B cell (primary cell): Measurements from ENCODE around the gene CD74. TPM values are rescaled to one million over a fixed set of nuclear protein-coding genes. Genes with fewer than 3 reads are reported as not detected.

Experiments used
- ATAC-seq: fragments of 200-7000 bp; cut with Tn5 transposase; one replicate; pipeline ENCODE4 v1.10.0; 2021; ENCODE audit warnings: low read depth, mild to moderate bottlenecking, moderate number of reproducible peaks, moderate library complexity
- CTCF ChIA-PET: fragments of 350-600 bp; sonication (Branson Sonifier 250); formaldehyde crosslinking; loops from one replicate; lab custom pipeline; 2021; ENCODE audit warnings: antibody characterized with exemption, inconsistent platforms; lab: Charles Lee
- POLR2A ChIA-PET: fragments of 350-600 bp; sonication (Branson Sonifier 250); formaldehyde crosslinking; loops from one replicate; lab custom pipeline; 2021; ENCODE audit warnings: antibody characterized with exemption; lab: Charles Lee
- DNase-seq: peaks from one replicate; pipeline ENCODE4 v3.0.0; 2013
- H2AFZ ChIP-seq: 2 replicates; pipeline ENCODE4 v1.6.1; 2012; ENCODE audit warnings: mild to moderate bottlenecking, low read depth, low read length; ENCODE audit not compliant: insufficient read depth, poor library complexity, severe bottlenecking
- H3K27ac ChIP-seq, 2 donors: 1 replicate in 1 of 2; 2 replicates in 1 of 2; pipeline ENCODE4 v1.5.1; 2012 to 2013; ENCODE audit warnings: low read length in 2 of 2, mild to moderate bottlenecking in 2 of 2, moderate library complexity in 1 of 2
- H3K27me3 ChIP-seq, 4 experiments: fragments of 200-600 bp in 1 of 4; sonication (generic) in 1 of 4; replicated peaks in 1 of 4; 1 replicate in 2 of 4; 2 replicates in 2 of 4; pipeline versions ENCODE4 v1.6.1 to v1.7.0; 2013 to 2016; ENCODE audit warnings: low read length in 3 of 4, mild to moderate bottlenecking in 2 of 4, mixed read lengths in 1 of 4, moderate library complexity in 1 of 4; ENCODE audit not compliant: insufficient read depth in 4 of 4, control insufficient read depth in 3 of 4; ENCODE audit errors: control extremely low read depth in 1 of 4
- H3K36me3 ChIP-seq, 2 experiments: replicated peaks in 1 of 2; 1 replicate in 1 of 2; 2 replicates in 1 of 2; pipeline versions ENCODE4 v1.6.1 to v1.7.1; 2013; ENCODE audit warnings: low read length in 1 of 2; ENCODE audit not compliant: insufficient read depth in 2 of 2, control insufficient read depth in 1 of 2; ENCODE audit errors: control extremely low read depth in 1 of 2, extremely low read depth in 1 of 2
- H3K4me1 ChIP-seq, 2 donors: fragments of 200-600 bp in 1 of 2; sonication (generic) in 1 of 2; 1 replicate in 1 of 2; 2 replicates in 1 of 2; pipeline versions ENCODE4 v1.5.1 to v1.6.1; 2013 to 2017; ENCODE audit warnings: low read length in 2 of 2; ENCODE audit not compliant: control insufficient read depth in 2 of 2, insufficient read depth in 2 of 2
- H3K4me2 ChIP-seq: replicated peaks from 2 replicates; pipeline ENCODE3; 2012; ENCODE audit warnings: mild to moderate bottlenecking, low read depth, low read length; ENCODE audit not compliant: poor library complexity, severe bottlenecking
- H3K4me3 ChIP-seq, 5 experiments: fragments of 200-600 bp in 1 of 5; sonication (generic) in 1 of 5; 1 replicate in 3 of 5; 2 replicates in 2 of 5; pipeline versions ENCODE4 v1.5.1 to v1.7.0; 2011 to 2016; ENCODE audit warnings: low read length in 4 of 5, mild to moderate bottlenecking in 4 of 5, low read depth in 2 of 5, control low read depth in 1 of 5, moderate library complexity in 1 of 5; ENCODE audit not compliant: insufficient read depth in 1 of 5; ENCODE audit errors: control extremely low read depth in 1 of 5, extremely low read depth in 1 of 5
- H3K79me2 ChIP-seq: fragments of 200-600 bp; sonication (generic); one replicate; pipeline ENCODE4 v1.6.0; 2016; ENCODE audit warnings: low read length; ENCODE audit not compliant: control insufficient read depth, insufficient read depth
- H3K9ac ChIP-seq: fragments of 200-600 bp; sonication (generic); 2 replicates; pipeline ENCODE4 v1.6.1; 2017; ENCODE audit warnings: mild to moderate bottlenecking, low read length, moderate library complexity
- H3K9me3 ChIP-seq, 3 donors: one replicate each; pipeline versions ENCODE4 v1.6.1 to v1.7.1; 2013; ENCODE audit warnings: low read length in 2 of 3; ENCODE audit not compliant: control insufficient read depth in 2 of 3, insufficient read depth in 1 of 3; ENCODE audit errors: control extremely low read depth in 1 of 3
- H4K20me1 ChIP-seq: 2 replicates; pipeline ENCODE4 v1.6.0; 2012; ENCODE audit warnings: mild to moderate bottlenecking, low read length; ENCODE audit not compliant: insufficient read depth, control insufficient read depth, poor library complexity, severe bottlenecking
- H3K27ac Mint-ChIP-seq: one replicate; pipeline ENCODE4 v1.8.0; 2021; ENCODE audit warnings: mixed read lengths
- H3K27me3 Mint-ChIP-seq: one replicate; pipeline ENCODE4 v1.8.0; 2021; ENCODE audit warnings: mixed read lengths
- H3K4me1 Mint-ChIP-seq: one replicate; pipeline ENCODE4 v1.8.0; 2021; ENCODE audit warnings: mixed read lengths
- H3K4me3 Mint-ChIP-seq: one replicate; pipeline ENCODE4 v1.8.0; 2021; ENCODE audit warnings: mixed read lengths
- H3K9me3 Mint-ChIP-seq: one replicate; pipeline ENCODE4 v1.8.0; 2022; ENCODE audit warnings: mixed read lengths; ENCODE audit not compliant: insufficient read depth
- CTCF ChIP-seq: fragments of 200-600 bp; IDR thresholded peaks from one replicate; pipeline ENCODE4 v1.8.0; 2022; ENCODE audit warnings: antibody characterized with exemption, mild to moderate bottlenecking
- EZH2 ChIP-seq: IDR thresholded peaks from 2 replicates; pipeline ENCODE4 v1.6.1; 2012; ENCODE audit warnings: borderline replicate concordance, low read depth, mild to moderate bottlenecking, moderate library complexity, low read length; ENCODE audit not compliant: insufficient read depth, poor library complexity, severe bottlenecking
- WGBS: methylation state at CpG from one replicate; pipeline ENCODE4 v1.1.5; 2013; ENCODE audit warnings: missing lambda C conversion rate; ENCODE audit not compliant: insufficient coverage; 5-methylcytosine and 5-hydroxymethylcytosine counted together
- intact Hi-C: fragments of 100-400 bp; cut with micrococcal nuclease; formaldehyde crosslinking; loops from one replicate; pipeline ENCODE4 v1.10.0; 2022
- polyA plus RNA-seq: library from polyadenylated mRNA; depleted of rRNA; stranded (reverse); fragments of >200 nt; gene quantifications from 2 replicates; pipeline ENCODE4 v1.2.3, GENCODE V29; 2012
- total RNA-seq, 2 donors: library from RNA; stranded (reverse); fragments of 120-200 nt in 1 of 2; gene quantifications; 1 replicate in 1 of 2; 2 replicates in 1 of 2; pipeline versions ENCODE4 v1.2.3 to v1.2.4, GENCODE V29; 2013 to 2022

The CD74 gene
- total and polyA plus RNA-seq, 2 donors (not counting 1 experiment from before 2014, with no cell fraction given) = 5,670 to 14,307 TPM

GRCh38 chr5:150384701-150385100 lies 28.0 kb downstream of the CD74 start:
- CTCF ChIA-PET = interaction anchor here (0.6 kb wide), 1 partner anchor 850 kb away, joined by 3 read pairs; no protein-coding TSS in a partner anchor
- WGBS = no CpG with 5 or more reads among the region's 5 CpGs
- no peaks in the 10 kb centered on the region for H3K27me3 ChIP-seq
- Mint-ChIP-seq H3K4me1 (no peaks in the 10 kb centered on the region), H3K27ac (no peak overlapping the region), H3K27me3 (no peaks in the 10 kb centered on the region), H3K9me3 (no peaks in the 10 kb centered on the region), H3K4me3 (no peak overlapping the region)
- ATAC-seq (no peak), DNase-seq (no peak)
- H3K4me3 ChIP-seq = no peak overlapping the region
- TF ChIP-seq CTCF = no peak
- no peak for TF ChIP-seq EZH2
- H3K36me3 ChIP-seq = peaks cover 0 to 94% of the 10 kb centered on the region in 2 experiments
- POLR2A ChIA-PET = no interaction called here
- no peak overlapping the region for H3K4me2 ChIP-seq
- intact Hi-C loops = no loop called here
- H3K9ac ChIP-seq = no peak overlapping the region
- H3K79me2 ChIP-seq = peaks cover 10% of the 10 kb centered on the region
- no peaks in the 10 kb centered on the region for H3K4me1 ChIP-seq
- H3K9me3 ChIP-seq = no peaks in the 10 kb centered on the region
- H2AFZ ChIP-seq = no peak overlapping the region
- H4K20me1 ChIP-seq = peaks cover 4% of the 10 kb centered on the region
- no peak overlapping the region for H3K27ac ChIP-seq

GRCh38 chr5:150377964-150378694 lies 34.6 kb downstream of the CD74 start:
- no peaks in the 10 kb centered on the region for H4K20me1 ChIP-seq

More at GRCh38 chr5:150377964-150378694, 34.6 kb downstream of the CD74 start:
- DNase-seq (peak; percentile 11), ATAC-seq (no peak)
- Histone ChIP-seq H3K27ac (no peak overlapping the region), H3K27me3 (no peaks in the 10 kb centered on the region), H2AFZ (no peak overlapping the region), H3K4me1 (no peaks in the 10 kb centered on the region), H3K36me3 (peaks cover 1 to 95% of the 10 kb centered on the region in 2 experiments), H3K79me2 (peaks cover 21% of the 10 kb centered on the region), H3K4me3 (no peak overlapping the region), H3K9me3 (no peaks in the 10 kb centered on the region), H3K9ac (no peak overlapping the region), H3K4me2 (no peak overlapping the region)
- Mint-ChIP-seq H3K4me3 (no peak overlapping the region), H3K4me1 (no peaks in the 10 kb centered on the region), H3K27me3 (no peaks in the 10 kb centered on the region), H3K27ac (no peak overlapping the region), H3K9me3 (no peaks in the 10 kb centered on the region)
- ChIA-PET CTCF (no interaction called here), POLR2A (no interaction called here)
- 100% methylated on average over 1 of the region's 5 CpGs for WGBS
- intact Hi-C loops = no loop called here
- TF ChIP-seq EZH2 (no peak), CTCF (no peak)
